Neural crest cell (in vitro differentiated cells): Measurements from ENCODE around the gene PSMD2. TPM values are rescaled to one million over a fixed set of nuclear protein-coding genes. Genes with fewer than 3 reads are reported as not detected.

Source experiments
- DNase-seq: peaks from one replicate; pipeline ENCODE4 v3.0.0; 2021; ENCODE audit warnings: low read depth, mixed read lengths, low spot score
- H3K27ac Mint-ChIP-seq: one replicate; pipeline ENCODE4 v1.8.0; 2021; ENCODE audit warnings: mild to moderate bottlenecking, mixed read lengths; ENCODE audit not compliant: unreplicated experiment
- H3K27me3 Mint-ChIP-seq: 2 replicates; pipeline ENCODE4 v1.8.0; 2021; ENCODE audit warnings: low read depth, mild to moderate bottlenecking, mixed read lengths
- H3K36me3 Mint-ChIP-seq: 2 replicates; pipeline ENCODE4 v1.8.0; 2021; ENCODE audit warnings: low read depth, mild to moderate bottlenecking, mixed read lengths
- H3K4me1 Mint-ChIP-seq: 2 replicates; pipeline ENCODE4 v1.8.0; 2021; ENCODE audit warnings: mixed read lengths
- H3K4me3 Mint-ChIP-seq: one replicate; pipeline ENCODE4 v1.8.0; 2021; ENCODE audit warnings: mild to moderate bottlenecking, mixed read lengths
- H3K9me3 Mint-ChIP-seq: 2 replicates; pipeline ENCODE4 v1.8.0; 2021; ENCODE audit warnings: mixed read lengths
- CTCF ChIP-seq: fragments of 200-600 bp; sonication (generic); conservative IDR thresholded peaks from 2 replicates; pipeline ENCODE4 v1.5.0; 2021; ENCODE audit warnings: antibody characterized with exemption, mild to moderate bottlenecking
- total RNA-seq: library from RNA; stranded (reverse); gene quantifications from 2 replicates; pipeline ENCODE4 v1.2.1, GENCODE V29; 2021

The PSMD2 gene
- total RNA-seq, 1 donor from 2014 or later: 378 TPM

- Mint-ChIP-seq H3K4me3 (peak overlapping the region; percentile 38), H3K27ac (no peak overlapping the region), H3K36me3 (peaks cover 3% of the 10 kb centered on the region), H3K4me1 (peaks cover 17% of the 10 kb centered on the region), H3K9me3 (no peaks in the 10 kb centered on the region), H3K27me3 (no peaks in the 10 kb centered on the region)
- TF ChIP-seq CTCF: no peak
- no peak for DNase-seq
These were observed 2.4 kb upstream of the PSMD2 start for GRCh38 chr3:184296616-184297015.

GRCh38 chr3:184299488-184300377, 692 bp downstream of the PSMD2 start:
- Mint-ChIP-seq H3K36me3 (peaks cover 18% of the 10 kb centered on the region), H3K4me3 (peak overlapping the region; percentile 95), H3K27me3 (no peaks in the 10 kb centered on the region), H3K4me1 (peaks cover 17% of the 10 kb centered on the region), H3K9me3 (no peaks in the 10 kb centered on the region), H3K27ac (peak overlapping the region; percentile 87)
- no peak for DNase-seq
- no peak for TF ChIP-seq CTCF

GRCh38 chr3:184300378-184300720, 1.3 kb downstream of the PSMD2 start:
- peak overlapping the region; percentile 95 for H3K4me3 Mint-ChIP-seq

GRCh38 chr3:184305577-184305976, 6.5 kb downstream of the PSMD2 start:
- Mint-ChIP-seq H3K27me3 (no peaks in the 10 kb centered on the region), H3K4me1 (peaks cover 2% of the 10 kb centered on the region), H3K27ac (no peak overlapping the region), H3K4me3 (peak overlapping the region; percentile 47), H3K9me3 (no peaks in the 10 kb centered on the region), H3K36me3 (peaks cover 39% of the 10 kb centered on the region)
- peak; percentile 58 for TF ChIP-seq CTCF
- DNase-seq: no peak

More at GRCh38 chr3:184300378-184300720, 1.3 kb downstream of the PSMD2 start:
- no peak for TF ChIP-seq CTCF
- Mint-ChIP-seq H3K4me1 (peaks cover 17% of the 10 kb centered on the region), H3K27ac (no peak overlapping the region), H3K9me3 (no peaks in the 10 kb centered on the region), H3K36me3 (peaks cover 18% of the 10 kb centered on the region), H3K27me3 (no peaks in the 10 kb centered on the region)
- DNase-seq: no peak

- Mint-ChIP-seq H3K4me1 (no peaks in the 10 kb centered on the region), H3K36me3 (peaks cover 37% of the 10 kb centered on the region), H3K4me3 (no peak overlapping the region), H3K27ac (no peak overlapping the region), H3K27me3 (no peaks in the 10 kb centered on the region), H3K9me3 (no peaks in the 10 kb centered on the region)
- DNase-seq: no peak
- TF ChIP-seq CTCF: no peak
These were observed 7.4 kb downstream of the PSMD2 start for GRCh38 chr3:184306341-184306972.
